ENCODE data around the gene LCP1. TPM values are rescaled to one million over a fixed set of nuclear protein-coding genes. Genes with fewer than 3 reads are reported as not detected.

The LCP1 gene
- total RNA-seq, 4 donors from 2014 or later = 11.9 to 54.7 (median 16.6) TPM

- no peak for DNase-seq (ENCODE audit: extremely low spot score)
- intact Hi-C loops (cut with DNase I) = no loop called here
- Histone ChIP-seq H3K36me3 (no peaks in the 10 kb centered on the region), H3K4me3 (no peak overlapping the region), H3K4me1 (no peaks in the 10 kb centered on the region), H3K9me3 (no peaks in the 10 kb centered on the region), H3K27ac (replicated peaks in 1 of 4) (no peak overlapping the region), H3K27me3 (no peaks in the 10 kb centered on the region)
- TF ChIP-seq EP300 (IDR thresholded peaks at IDR 0.05) (no peak), CTCF (IDR thresholded peaks at IDR 0.05) (no peak), POLR2AphosphoS5 (IDR thresholded peaks at IDR 0.05) (no peak), POLR2A (IDR thresholded peaks at IDR 0.05; ENCODE audit: low read depth) (no peak)
- WGBS = 78% methylated on average over 1 of the region's 1 CpG
These were observed 13.0 kb upstream of the LCP1 start for GRCh38 chr13:46195016-46195415.

GRCh38 chr13:46192412-46192811, 10.4 kb upstream of the LCP1 start:
- Histone ChIP-seq H3K27ac (replicated peaks in 1 of 4) (no peak overlapping the region), H3K36me3 (no peaks in the 10 kb centered on the region), H3K4me3 (no peak overlapping the region), H3K9me3 (no peaks in the 10 kb centered on the region), H3K4me1 (no peaks in the 10 kb centered on the region), H3K27me3 (no peaks in the 10 kb centered on the region)
- DNase-seq (ENCODE audit: extremely low spot score) = no peak
- no peak for TF ChIP-seq EP300 (IDR thresholded peaks at IDR 0.05)
- TF ChIP-seq POLR2AphosphoS5 (IDR thresholded peaks at IDR 0.05) = no peak
- no peak for TF ChIP-seq CTCF (IDR thresholded peaks at IDR 0.05)
- no peak for TF ChIP-seq POLR2A (IDR thresholded peaks at IDR 0.05; ENCODE audit: low read depth)
- intact Hi-C loops (cut with DNase I) = no loop called here
- 44% methylated on average over 1 of the region's 1 CpG for WGBS

- Histone ChIP-seq H3K4me1 (no peaks in the 10 kb centered on the region), H3K36me3 (no peaks in the 10 kb centered on the region), H3K4me3 (no peak overlapping the region), H3K27ac (replicated peaks in 1 of 4) (no peak overlapping the region), H3K9me3 (no peaks in the 10 kb centered on the region), H3K27me3 (no peaks in the 10 kb centered on the region)
- WGBS = 93% methylated on average over 4 of the region's 4 CpGs
- intact Hi-C loops (cut with DNase I) = no loop called here
- DNase-seq (ENCODE audit: extremely low spot score) = no peak
- TF ChIP-seq EP300 (IDR thresholded peaks at IDR 0.05) (no peak), POLR2A (IDR thresholded peaks at IDR 0.05; ENCODE audit: low read depth) (no peak)
These were observed 3.7 kb upstream of the LCP1 start for GRCh38 chr13:46185634-46186033.

GRCh38 chr13:46184277-46184699, 2.3 kb upstream of the LCP1 start:
- no peaks in the 10 kb centered on the region for H3K9me3 ChIP-seq
- H3K27me3 ChIP-seq = no peaks in the 10 kb centered on the region
- no peaks in the 10 kb centered on the region for H3K36me3 ChIP-seq
- intact Hi-C loops (cut with DNase I) = no loop called here
- H3K4me1 ChIP-seq = no peaks in the 10 kb centered on the region
- no peak overlapping the region for H3K4me3 ChIP-seq
- WGBS = 29% methylated on average over 6 of the region's 6 CpGs
- peak in 1 of 3 experiments; percentile 27 for TF ChIP-seq CTCF (IDR thresholded peaks at IDR 0.05)
- TF ChIP-seq POLR2AphosphoS5 (IDR thresholded peaks at IDR 0.05) = no peak
- no peak overlapping the region for H3K27ac ChIP-seq (replicated peaks in 1 of 4)
- DNase-seq (ENCODE audit: extremely low spot score) = no peak

GRCh38 chr13:46183018-46183946, 1.3 kb upstream of the LCP1 start:
- Histone ChIP-seq H3K36me3 (no peaks in the 10 kb centered on the region), H3K4me3 (no peak overlapping the region), H3K4me1 (no peaks in the 10 kb centered on the region), H3K27me3 (no peaks in the 10 kb centered on the region), H3K27ac (replicated peaks in 1 of 4) (no peak overlapping the region), H3K9me3 (no peaks in the 10 kb centered on the region)
- intact Hi-C loops (cut with DNase I) = no loop called here
- no peak for DNase-seq (ENCODE audit: extremely low spot score)
- TF ChIP-seq EP300 (IDR thresholded peaks at IDR 0.05) = no peak
- TF ChIP-seq POLR2AphosphoS5 (IDR thresholded peaks at IDR 0.05) = no peak
- TF ChIP-seq CTCF (IDR thresholded peaks at IDR 0.05) = no peak
- TF ChIP-seq POLR2A (IDR thresholded peaks at IDR 0.05; ENCODE audit: low read depth) = no peak
- 86% methylated on average over 15 of the region's 15 CpGs for WGBS

Data from esophagus muscularis mucosa (tissue), 4 donors.